NCI-H187 (cell line): ENCODE data around the gene DPM2.
A peak's percentile ranks its signal among the peaks of the same experiment; 100 is the strongest.

Source experiments
- DNase-seq, 2 experiments: peaks; one replicate each; lab custom pipeline; 2025; lab: John Stamatoyannopoulos, UW

The DPM2 gene

DNA sequence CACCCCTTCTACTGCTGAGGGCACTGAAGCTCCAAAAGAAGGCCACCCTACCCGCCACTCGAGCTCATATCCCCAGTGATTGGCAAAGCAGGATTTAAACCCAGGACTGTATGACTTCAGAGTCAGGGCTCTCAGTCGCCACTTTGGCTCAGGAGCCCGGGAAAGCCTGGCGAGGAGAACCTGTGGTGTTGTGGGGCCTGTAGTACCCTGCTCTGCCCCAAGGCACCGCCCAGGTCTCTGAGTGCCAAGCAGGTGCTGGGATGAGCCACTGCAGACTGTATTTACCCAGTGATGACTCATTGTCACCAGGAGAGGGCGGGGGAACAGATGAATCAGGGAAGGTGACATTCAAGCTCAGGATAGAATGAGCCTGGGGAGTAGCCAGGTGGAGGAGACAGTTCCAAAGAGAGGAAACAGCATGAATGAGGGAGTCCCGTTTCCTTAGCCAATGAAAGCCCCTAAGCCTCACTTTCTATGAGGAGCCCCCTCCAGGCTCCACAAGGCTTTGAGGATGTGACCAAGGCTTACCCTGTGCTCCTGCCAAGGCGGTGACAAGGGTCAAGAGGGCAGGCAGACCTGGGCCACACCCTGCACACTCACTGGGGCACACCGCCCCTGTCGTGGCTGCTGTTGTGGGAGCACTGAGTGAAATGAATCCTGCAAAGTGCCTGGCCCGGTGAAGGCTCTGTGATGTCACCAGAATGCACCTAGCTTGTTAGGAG, 17.8 kb upstream of the DPM2 start:
- DNase-seq = peak; percentile 75 to 86

- no peak for DNase-seq
Measured at GRCh38 chr9:127954831-127955293, 17.2 kb upstream of the DPM2 start.

DNA sequence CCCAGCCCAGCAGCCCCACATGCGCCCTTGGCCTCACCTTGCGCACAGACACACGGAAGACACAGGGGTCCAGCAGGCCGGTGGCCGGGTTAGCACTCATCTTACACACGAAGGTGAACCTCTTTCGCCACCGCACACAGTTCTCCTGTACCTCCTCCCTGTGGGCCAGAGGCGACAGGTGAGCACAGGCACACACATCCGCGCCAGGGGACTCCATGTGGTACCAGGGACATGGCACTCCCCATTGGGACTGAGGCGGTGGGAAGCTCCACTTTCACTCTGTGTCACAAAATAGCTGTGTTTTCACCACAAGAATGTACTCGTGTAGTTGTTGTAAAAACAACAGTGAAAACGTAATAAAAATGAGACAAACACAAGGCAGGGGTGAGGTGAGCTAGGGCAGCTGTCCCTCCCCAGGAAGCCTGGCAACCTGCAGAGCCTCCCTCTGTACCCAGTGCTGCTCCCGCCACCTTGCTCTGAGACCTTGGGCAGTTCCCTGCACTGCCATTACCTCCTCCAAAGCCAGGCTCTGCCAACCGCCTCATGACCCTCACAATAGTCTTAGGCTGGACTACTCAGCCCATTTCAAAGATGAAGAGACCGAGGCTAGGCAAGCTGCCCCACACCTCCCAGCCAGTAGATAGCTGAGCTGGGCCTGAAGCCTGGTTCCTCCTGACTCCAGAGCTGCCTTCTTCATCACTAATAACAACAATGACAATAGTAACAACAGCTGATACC, 16.3 kb upstream of the DPM2 start:
- no peak for DNase-seq

- DNase-seq = no peak
Measured at GRCh38 chr9:127953154-127953553, 15.5 kb upstream of the DPM2 start.

DNA sequence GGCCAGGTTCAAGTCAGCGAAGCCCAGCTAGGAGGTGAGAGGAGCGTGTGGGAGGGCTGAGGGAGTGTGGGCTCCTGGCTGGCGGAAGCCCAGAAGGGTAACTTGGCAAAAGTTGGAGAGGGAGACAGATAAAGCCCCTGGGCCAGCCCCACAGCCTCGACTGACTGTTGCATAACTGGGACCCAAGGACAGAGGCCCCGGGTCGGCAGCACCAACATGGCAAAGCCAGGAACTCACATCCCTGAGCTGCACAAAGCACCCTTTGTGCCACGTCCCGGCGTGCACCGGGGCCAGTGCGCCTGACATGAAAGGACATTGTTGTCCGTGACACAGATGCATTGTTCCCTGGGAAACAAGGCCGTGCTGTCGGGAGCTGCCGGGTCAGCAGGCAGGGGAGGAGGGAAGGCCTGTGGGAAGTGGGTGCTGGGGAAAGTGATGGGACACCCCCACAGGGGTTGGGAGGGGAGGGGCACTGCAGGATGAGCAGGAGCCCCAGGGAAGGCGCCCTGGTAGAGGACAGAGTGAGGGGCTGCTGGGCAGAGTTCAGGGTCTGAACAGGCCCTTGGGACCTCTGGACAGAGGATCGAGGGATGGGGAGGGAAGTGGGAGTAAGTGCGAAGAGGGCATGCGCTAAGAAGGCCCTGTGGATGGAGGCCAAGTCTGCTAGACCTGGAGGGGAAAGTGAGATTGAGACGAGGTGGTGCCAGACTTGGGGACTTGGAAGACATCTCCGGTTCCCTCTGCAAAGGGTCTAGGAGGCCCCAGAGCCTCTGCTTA, 13.0 kb upstream of the DPM2 start:
- no peak for DNase-seq

- no peak for DNase-seq
Measured at GRCh38 chr9:127949827-127950512, 12.3 kb upstream of the DPM2 start.

DNA sequence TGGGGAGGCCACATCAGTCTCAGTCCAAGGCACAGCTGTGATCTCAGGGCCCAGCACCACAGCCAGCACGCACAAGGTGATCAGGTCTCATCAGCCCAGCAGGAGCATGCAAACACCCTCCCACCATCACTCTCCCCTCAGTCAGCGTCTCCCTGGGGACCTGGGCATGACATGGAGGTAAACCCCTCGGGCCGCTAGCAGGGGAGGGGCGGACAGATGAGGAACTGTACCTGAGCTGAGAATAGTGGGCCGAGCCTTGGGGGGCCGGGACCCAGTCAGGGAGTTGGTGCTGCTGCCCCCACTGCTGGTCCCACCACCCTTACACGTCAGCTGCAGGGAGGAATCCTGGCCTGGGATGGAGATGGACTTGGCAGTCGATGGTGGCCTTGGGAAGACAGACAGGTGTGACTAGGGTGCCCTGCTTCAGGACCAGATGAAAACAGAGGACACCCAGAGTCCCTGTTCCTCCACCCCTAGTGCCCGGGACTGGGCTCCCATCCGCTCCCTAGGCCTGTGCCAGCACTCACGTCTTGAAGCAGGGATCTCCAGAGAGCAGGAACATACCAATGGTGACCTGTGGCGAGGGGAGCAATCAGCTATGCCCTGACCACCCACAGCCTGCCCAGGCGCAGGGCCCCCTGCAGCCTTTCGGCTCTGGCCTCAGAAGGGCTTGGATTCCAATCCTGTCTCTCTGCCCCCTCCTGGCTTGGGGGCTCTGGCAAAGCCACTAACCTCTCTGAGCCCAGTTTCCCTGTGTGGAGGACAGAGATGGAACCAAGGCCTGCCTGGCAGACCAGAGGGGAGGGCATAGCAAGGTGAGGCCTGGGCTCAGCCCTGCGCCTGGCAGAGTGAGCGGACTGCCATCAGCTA, 10.4 kb upstream of the DPM2 start:
- no peak for DNase-seq

- DNase-seq = no peak
Measured at GRCh38 chr9:127946728-127947127, 9.1 kb upstream of the DPM2 start.

GRCh38 chr9:127945942-127946341, 8.3 kb upstream of the DPM2 start:
- DNase-seq = no peak

GRCh38 chr9:127945338-127945737, 7.7 kb upstream of the DPM2 start:
- DNase-seq = no peak

- no peak for DNase-seq
Measured at GRCh38 chr9:127944586-127945218, 7.0 kb upstream of the DPM2 start.

- peak; percentile 12 to 65 for DNase-seq
Measured at GRCh38 chr9:127943731-127944144, 6.1 kb upstream of the DPM2 start.

DNA sequence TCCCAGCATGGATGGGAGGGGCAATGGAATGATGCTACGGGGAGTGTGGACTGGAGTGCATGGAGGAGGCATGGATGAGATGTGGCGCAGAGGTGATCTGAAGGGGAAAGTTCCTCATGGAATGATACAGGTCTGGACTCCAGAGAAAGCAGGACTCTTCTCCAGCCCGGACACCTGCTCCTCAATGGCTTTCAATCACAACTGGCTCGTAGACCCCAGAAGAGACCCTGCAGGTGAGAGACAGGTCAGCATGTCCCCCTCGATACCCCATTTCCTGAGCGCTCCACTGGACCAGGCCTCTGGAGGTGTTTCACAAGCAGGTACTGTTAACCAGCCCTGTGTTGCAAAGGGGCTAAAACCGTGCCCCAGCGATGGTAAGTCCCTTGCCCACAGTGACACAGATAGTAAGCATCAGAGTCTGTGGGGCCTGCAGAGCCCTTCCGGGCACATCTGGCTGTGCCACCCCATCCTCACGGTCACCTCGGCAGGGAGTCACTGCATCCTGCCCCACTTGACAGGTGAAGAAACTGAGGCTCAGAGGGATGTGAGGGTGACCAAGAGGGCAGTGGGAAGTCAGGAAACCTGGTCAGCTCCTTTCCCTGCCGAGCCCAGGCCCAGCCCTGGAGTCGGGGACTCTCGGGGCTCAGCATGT, 5.5 kb upstream of the DPM2 start:
- no peak for DNase-seq

GRCh38 chr9:127942216-127943010, 4.8 kb upstream of the DPM2 start:
- no peak for DNase-seq

GRCh38 chr9:127941961-127942215, 4.2 kb upstream of the DPM2 start:
- no peak for DNase-seq

GRCh38 chr9:127941062-127941960, 3.7 kb upstream of the DPM2 start:
- DNase-seq = no peak

- no peak for DNase-seq
Measured at GRCh38 chr9:127940593-127940992, 2.9 kb upstream of the DPM2 start.

GRCh38 chr9:127938298-127938690, 640 bp upstream of the DPM2 start:
- DNase-seq = no peak

- DNase-seq = no peak
Measured at GRCh38 chr9:127937056-127937387, 632 bp downstream of the DPM2 start.
